OCI-LY1 (cell line): Measurements from ENCODE around the gene WDR82.

Experiments used
- H2AFZ ChIP-seq: fragments of 200-600 bp; sonication (generic), shearing (Covaris generic); 2 replicates; pipeline ENCODE4 v1.6.0; 2014; ENCODE audit warnings: antibody characterized with exemption, mild to moderate bottlenecking, low read length
- H3F3A ChIP-seq: fragments of 200-600 bp; sonication (generic), shearing (Covaris generic); 2 replicates; pipeline ENCODE4 v1.6.0; 2014; ENCODE audit warnings: mild to moderate bottlenecking, antibody characterized with exemption, low read length, moderate library complexity; ENCODE audit not compliant: insufficient read depth
- H3K27ac ChIP-seq: fragments of 200-600 bp; sonication (generic); 2 replicates; pipeline ENCODE4 v1.5.1; 2014; ENCODE audit warnings: low read length, mixed run types, mild to moderate bottlenecking, low read depth; ENCODE audit not compliant: poor library complexity, severe bottlenecking
- H3K27me3 ChIP-seq: fragments of 200-600 bp; sonication (generic); 2 replicates; pipeline ENCODE4 v1.6.0; 2014; ENCODE audit warnings: antibody characterized with exemption, mild to moderate bottlenecking, low read length, moderate library complexity; ENCODE audit not compliant: insufficient read depth
- H3K36me3 ChIP-seq: fragments of 200-600 bp; sonication (generic); 2 replicates; pipeline ENCODE4 v1.6.1; 2014; ENCODE audit warnings: mild to moderate bottlenecking, antibody characterized with exemption, low read length, moderate library complexity, mixed read lengths; ENCODE audit not compliant: insufficient read depth
- H3K4me1 ChIP-seq: fragments of 200-600 bp; sonication (generic); 2 replicates; pipeline ENCODE4 v1.5.1; 2014; ENCODE audit warnings: mild to moderate bottlenecking, low read length, moderate library complexity; ENCODE audit not compliant: insufficient read depth, severe bottlenecking
- H3K4me2 ChIP-seq: fragments of 200-600 bp; sonication (generic), shearing (Covaris generic); 2 replicates; pipeline ENCODE4 v1.6.1; 2014; ENCODE audit warnings: low read length
- H3K4me3 ChIP-seq: fragments of 200-600 bp; sonication (generic); 2 replicates; pipeline ENCODE4 v1.5.1; 2014; ENCODE audit warnings: low read length, low read depth, mild to moderate bottlenecking, mixed read lengths; ENCODE audit not compliant: poor library complexity, severe bottlenecking
- H3K79me2 ChIP-seq: fragments of 200-600 bp; shearing (Covaris generic); 2 replicates; pipeline ENCODE4 v1.6.1; 2016; ENCODE audit warnings: mixed run types, low read length, mixed read lengths; ENCODE audit not compliant: insufficient read depth
- H3K9ac ChIP-seq: fragments of 200-600 bp; sonication (generic), shearing (Covaris generic); 2 replicates; pipeline ENCODE4 v1.6.1; 2014; ENCODE audit warnings: mild to moderate bottlenecking, low read length, mixed read lengths
- H3K9me2 ChIP-seq: fragments of 200-600 bp; sonication (generic), shearing (Covaris generic); 2 replicates; pipeline ENCODE4 v1.6.1; 2014; ENCODE audit warnings: low read depth, mild to moderate bottlenecking, low read length, mixed read lengths
- H3K9me3 ChIP-seq: fragments of 200-600 bp; shearing (Covaris generic); 2 replicates; pipeline ENCODE4 v1.6.1; 2014; ENCODE audit warnings: low read length, mixed read lengths
- H4K20me1 ChIP-seq: fragments of 200-600 bp; sonication (generic), shearing (Covaris generic); 2 replicates; pipeline ENCODE4 v1.6.0; 2016; ENCODE audit warnings: mild to moderate bottlenecking, low read length; ENCODE audit not compliant: insufficient read depth
- CTCF ChIP-seq: fragments of 200-600 bp; sonication (generic), shearing (Covaris generic); IDR thresholded peaks from 2 replicates; pipeline ENCODE4 v1.5.1; 2017; ENCODE audit warnings: mild to moderate bottlenecking, antibody characterized with exemption, low read length, moderate library complexity, mixed read lengths
- EZH2 ChIP-seq: fragments of 200-600 bp; sonication (generic), shearing (Covaris generic); IDR thresholded peaks from 2 replicates; pipeline ENCODE4 v1.8.0; 2017; ENCODE audit warnings: borderline replicate concordance, mixed run types, mild to moderate bottlenecking, antibody characterized with exemption, low read length, moderate library complexity, mixed read lengths

WDR82 gene

GRCh38 chr3:52315006-52315405 lies 36.6 kb upstream of the WDR82 start:
- H4K20me1 ChIP-seq: no peaks in the 10 kb centered on the region
- no peaks in the 10 kb centered on the region for H3K9me2 ChIP-seq
- H3K27me3 ChIP-seq: 0 out of 2 replicates have a peak, but pooled peaks cover 4% of the 10 kb centered on the region
- H3K27ac ChIP-seq: no peak overlapping the region
- no peaks in the 10 kb centered on the region for H3F3A ChIP-seq
- peaks cover 23% of the 10 kb centered on the region for H3K4me1 ChIP-seq
- no peak overlapping the region for H3K4me3 ChIP-seq
- no peaks in the 10 kb centered on the region for H3K9me3 ChIP-seq
- no peak overlapping the region for H2AFZ ChIP-seq
- no peak overlapping the region for H3K9ac ChIP-seq
- H3K36me3 ChIP-seq: no peaks in the 10 kb centered on the region
- H3K4me2 ChIP-seq: no peak overlapping the region
- no peaks in the 10 kb centered on the region for H3K79me2 ChIP-seq
- no peak for TF ChIP-seq EZH2
- no peak for TF ChIP-seq CTCF

- Histone ChIP-seq H4K20me1 (no peaks in the 10 kb centered on the region), H2AFZ (no peak overlapping the region), H3K4me1 (peaks cover 23% of the 10 kb centered on the region), H3K79me2 (no peaks in the 10 kb centered on the region), H3K9me2 (no peaks in the 10 kb centered on the region), H3K9ac (no peak overlapping the region), H3F3A (no peaks in the 10 kb centered on the region), H3K27me3 (0 out of 2 replicates have a peak, but pooled peaks cover 4% of the 10 kb centered on the region), H3K36me3 (no peaks in the 10 kb centered on the region), H3K9me3 (no peaks in the 10 kb centered on the region), H3K4me2 (no peak overlapping the region), H3K27ac (no peak overlapping the region), H3K4me3 (no peak overlapping the region)
- no peak for TF ChIP-seq CTCF
Observed at GRCh38 chr3:52314489-52314888, 36.0 kb upstream of the WDR82 start.

GRCh38 chr3:52313774-52314188 lies 35.3 kb upstream of the WDR82 start:
- Histone ChIP-seq H3K36me3 (no peaks in the 10 kb centered on the region), H4K20me1 (no peaks in the 10 kb centered on the region), H3K9me3 (no peaks in the 10 kb centered on the region), H3K79me2 (no peaks in the 10 kb centered on the region), H3K4me1 (peaks cover 23% of the 10 kb centered on the region), H2AFZ (no peak overlapping the region), H3F3A (no peaks in the 10 kb centered on the region), H3K4me3 (no peak overlapping the region), H3K9me2 (no peaks in the 10 kb centered on the region), H3K4me2 (no peak overlapping the region), H3K27me3 (0 out of 2 replicates have a peak, but pooled peaks cover 4% of the 10 kb centered on the region), H3K9ac (no peak overlapping the region), H3K27ac (no peak overlapping the region)
- TF ChIP-seq CTCF (no peak), EZH2 (no peak)
